Panc1 (cell line): ENCODE data around the gene MSTO1. TPM values are rescaled to one million over a fixed set of nuclear protein-coding genes. Genes with fewer than 3 reads are reported as not detected.

ENCODE experiments used
- ATAC-seq: fragments of 200-7000 bp; cut with Tn5 transposase; 2 replicates; pipeline ENCODE4 v1.9.1; 2020; ENCODE audit warnings: mild to moderate bottlenecking, moderate library complexity
- BruUV-seq: library from RNA; stranded (reverse); fragments of 400-500 nt; replicated peaks from 2 replicates; lab custom pipeline; 2021; lab: Mats Ljungman, UMichigan
- CTCF ChIA-PET: fragments of 300-600 bp; sonication (Branson Sonifier 250); formaldehyde crosslinking; loops from one replicate; lab custom pipeline; 2022; ENCODE audit warnings: antibody characterized with exemption; lab: Charles Lee
- POLR2A ChIA-PET: fragments of 300-600 bp; sonication (Branson Sonifier 250); formaldehyde crosslinking; loops from one replicate; lab custom pipeline; 2022; ENCODE audit warnings: antibody characterized with exemption; lab: Charles Lee
- DNase-seq: peaks from one replicate; pipeline ENCODE4 v3.0.0-alpha.2; 2010; ENCODE audit warnings: low read depth, low spot score
- H3K27ac ChIP-seq: 2 replicates; pipeline ENCODE4 v1.5.1; 2011; ENCODE audit warnings: mild to moderate bottlenecking, low read length, inconsistent platforms
- H3K27me3 ChIP-seq: fragments of 200-500 bp; sonication (Bioruptor generic); 2 replicates; pipeline ENCODE4 v1.6.0; 2014; ENCODE audit warnings: low read length, inconsistent platforms; ENCODE audit not compliant: control insufficient read depth, insufficient read depth
- H3K36me3 ChIP-seq: fragments of 200-500 bp; sonication (Bioruptor generic); 2 replicates; pipeline ENCODE4 v1.5.1; 2014; ENCODE audit warnings: inconsistent platforms, mild to moderate bottlenecking, low read length, moderate library complexity; ENCODE audit not compliant: control insufficient read depth, insufficient read depth
- H3K4me1 ChIP-seq: 2 replicates; pipeline ENCODE4 v1.5.1; 2011; ENCODE audit warnings: inconsistent platforms, mild to moderate bottlenecking, low read length, moderate library complexity; ENCODE audit not compliant: control insufficient read depth, insufficient read depth
- H3K4me3 ChIP-seq, 2 experiments: 2 replicates each; pipeline ENCODE4 v1.5.1; 2011 to 2012; ENCODE audit warnings: low read depth in 2 of 2, low read length in 2 of 2, mild to moderate bottlenecking in 2 of 2, inconsistent platforms in 1 of 2, moderate library complexity in 1 of 2
- H3K9me3 ChIP-seq: fragments of 200-500 bp; sonication (Bioruptor generic); 2 replicates; pipeline ENCODE4 v1.5.1; 2014; ENCODE audit warnings: low read depth, mild to moderate bottlenecking, inconsistent platforms, low read length, moderate library complexity; ENCODE audit not compliant: control insufficient read depth, insufficient read depth
- CTCF ChIP-seq: fragments of 450-650 bp; IDR thresholded peaks from 2 replicates; pipeline ENCODE4 v1.5.1; 2017; ENCODE audit warnings: mild to moderate bottlenecking
- POLR2AphosphoS5 ChIP-seq: IDR thresholded peaks from 2 replicates; pipeline ENCODE4 v1.6.1; 2012; ENCODE audit warnings: mild to moderate bottlenecking, low read depth, low read length, moderate library complexity
- REST ChIP-seq, 2 experiments: IDR thresholded peaks; 2 replicates each; pipeline ENCODE4 v1.6.1; 2011 to 2012; ENCODE audit warnings: low read depth in 2 of 2, control low read depth in 1 of 2, low read length in 1 of 2, mild to moderate bottlenecking in 1 of 2, moderate library complexity in 1 of 2; ENCODE audit not compliant: insufficient read depth in 1 of 2
- SIN3A ChIP-seq: IDR thresholded peaks from 2 replicates; pipeline ENCODE4 v1.6.1; 2012; ENCODE audit warnings: low read depth, mild to moderate bottlenecking, low read length, moderate library complexity, borderline replicate concordance; ENCODE audit not compliant: insufficient read depth
- TCF7L2 ChIP-seq: IDR thresholded peaks from 2 replicates; pipeline ENCODE4 v1.6.1; 2011; ENCODE audit warnings: mild to moderate bottlenecking, low read depth, low read length, inconsistent platforms
- in situ Hi-C: cut with HindIII; loops from 2 replicates; pipeline ENCODE4 v1.10.0; 2016; ENCODE audit warnings: low sequenced_read_pairs, low pct_unique_long_range_greater_than_20kb
- intact Hi-C: fragments of 100-400 bp; cut with micrococcal nuclease; formaldehyde crosslinking; loops from one replicate; pipeline ENCODE4 v1.10.0; 2022; ENCODE audit not compliant: unreplicated experiment
- total RNA-seq: library from RNA; stranded (reverse); gene quantifications from one replicate; pipeline ENCODE4 v1.2.1, GENCODE V29; 2021; ENCODE audit not compliant: unreplicated experiment

Gene MSTO1
- total RNA-seq, 1 experiment from 2014 or later, result 60.9 TPM

- no TSS peak for BruUV-seq
- DNase-seq (no peak), ATAC-seq (0 out of 2 replicates have a peak, but pooled peaks have one; percentile 33)
- no peaks in the 10 kb centered on the region for H3K27me3 ChIP-seq
- intact Hi-C loops, result no loop called here
- POLR2A ChIA-PET, result no interaction called here
- in situ Hi-C loops, result no loop called here
- TF ChIP-seq CTCF (no peak), TCF7L2 (no peak), POLR2AphosphoS5 (no peak), REST (IDR thresholded peaks at IDR 0.05; ENCODE audit: insufficient read depth in 1 of 2, low read depth in 2 of 2, low read length in 1 of 2) (no peak), SIN3A (no peak)
- CTCF ChIA-PET, result interaction anchor here (0.6 kb wide), 1 partner anchor 57 kb away, joined by 3 read pairs; no protein-coding TSS in a partner anchor
- H3K4me1 ChIP-seq, result peaks cover 16% of the 10 kb centered on the region
- H3K4me3 ChIP-seq, result no peak overlapping the region
- peaks cover 25% of the 10 kb centered on the region; the same call in 1 of the 2 replicates for H3K9me3 ChIP-seq
- no peaks in the 10 kb centered on the region for H3K36me3 ChIP-seq
- peak overlapping the region; percentile 13; the same call in 1 of the 2 replicates for H3K27ac ChIP-seq
Observed at GRCh38 chr1:155645648-155646047, 35.6 kb downstream of the MSTO1 start.

DNA sequence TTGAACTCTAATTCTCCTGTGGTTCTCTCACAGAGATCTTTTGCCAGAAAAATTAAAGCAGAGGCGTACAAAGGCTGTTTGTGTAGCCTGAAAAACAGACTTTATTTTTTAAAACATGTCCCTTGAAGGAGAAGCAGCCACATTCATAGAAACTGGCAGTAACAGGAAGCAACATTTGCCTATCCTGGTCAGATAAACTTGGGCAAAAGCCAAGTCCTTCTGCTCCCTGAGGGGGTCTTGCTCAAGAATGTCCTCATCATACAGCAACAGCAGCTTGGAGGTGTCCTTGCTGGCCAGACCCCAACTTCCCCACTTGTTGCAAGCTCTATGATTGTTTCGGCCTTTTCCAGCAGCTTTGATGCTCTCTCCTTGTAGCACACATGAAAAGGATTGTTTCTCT is 36.3 kb downstream of the MSTO1 start:
- intact Hi-C loops (no loop called here), in situ Hi-C loops (no loop called here)
- DNase-seq (no peak), ATAC-seq (no peak)
- Histone ChIP-seq H3K4me1 (peaks cover 17% of the 10 kb centered on the region), H3K36me3 (no peaks in the 10 kb centered on the region), H3K4me3 (no peak overlapping the region), H3K27me3 (no peaks in the 10 kb centered on the region), H3K9me3 (peaks cover 25% of the 10 kb centered on the region; the same call in 1 of the 2 replicates), H3K27ac (peak overlapping the region; percentile 13; the same call in 1 of the 2 replicates)
- TF ChIP-seq POLR2AphosphoS5, result no peak
- TF ChIP-seq REST (IDR thresholded peaks at IDR 0.05; ENCODE audit: insufficient read depth in 1 of 2, low read depth in 2 of 2, low read length in 1 of 2), result no peak
- TF ChIP-seq TCF7L2, result no peak
- no peak for TF ChIP-seq CTCF
- no peak for TF ChIP-seq SIN3A
- ChIA-PET POLR2A (no interaction called here), CTCF (no interaction called here)
- no TSS peak for BruUV-seq
